IMR-90 (cell line): Measurements from ENCODE around the gene DCHS1. TPM values are rescaled to one million over a fixed set of nuclear protein-coding genes. Genes with fewer than 3 reads are reported as not detected.

ENCODE experiments used
- ATAC-seq: fragments of 200-7000 bp; cut with Tn5 transposase; 2 replicates; pipeline ENCODE4 v1.9.1; 2020; ENCODE audit warnings: low read depth, mild to moderate bottlenecking, moderate library complexity
- BruUV-seq: library from RNA; stranded (reverse); fragments of 400-500 nt; replicated peaks from 2 replicates; lab custom pipeline; 2021; lab: Mats Ljungman, UMichigan
- CTCF ChIA-PET: fragments of 300-600 bp; formaldehyde crosslinking; extraction: SDS; loops from one replicate; lab custom pipeline; 2021; ENCODE audit warnings: antibody characterized with exemption; lab: Yijun Ruan, JAX
- POLR2A ChIA-PET: fragments of 300-600 bp; sonication (Branson Sonifier 250); formaldehyde crosslinking; loops from one replicate; lab custom pipeline; 2022; ENCODE audit warnings: antibody characterized with exemption; ENCODE audit not compliant: unreplicated experiment; lab: Charles Lee
- DNase-seq: peaks from one replicate; pipeline ENCODE4 v3.0.0; 2013
- H2AFZ ChIP-seq: replicated peaks from 2 replicates; pipeline ENCODE3; 2013; ENCODE audit warnings: low read length, mild to moderate bottlenecking; ENCODE audit not compliant: poor library complexity
- H2AK5ac ChIP-seq: 2 replicates; pipeline ENCODE4 v1.6.1; 2013; ENCODE audit warnings: low read depth, low read length, inconsistent platforms
- H2AK9ac ChIP-seq: replicated peaks from 2 replicates; pipeline ENCODE3; 2013; ENCODE audit warnings: mild to moderate bottlenecking, low read depth, low read length, moderate library complexity; ENCODE audit not compliant: poor library complexity
- H2BK120ac ChIP-seq: 2 replicates; pipeline ENCODE4 v1.6.1; 2013; ENCODE audit warnings: low read depth, low read length, inconsistent platforms
- H2BK15ac ChIP-seq: 3 replicates; pipeline ENCODE4 v1.6.1; 2013; ENCODE audit warnings: low read depth, low read length, inconsistent platforms
- H2BK20ac ChIP-seq: 2 replicates; pipeline ENCODE4 v1.6.1; 2013; ENCODE audit warnings: low read depth, mild to moderate bottlenecking, inconsistent platforms, low read length, moderate library complexity
- H2BK5ac ChIP-seq: 2 replicates; pipeline ENCODE4 v1.6.1; 2013; ENCODE audit warnings: mild to moderate bottlenecking, low read depth, low read length, inconsistent platforms; ENCODE audit not compliant: poor library complexity, severe bottlenecking
- H3K14ac ChIP-seq: replicated peaks from 2 replicates; pipeline ENCODE4 v1.6.1; 2013; ENCODE audit warnings: low read depth, low read length, inconsistent platforms
- H3K18ac ChIP-seq: 2 replicates; pipeline ENCODE4 v1.6.1; 2013; ENCODE audit warnings: low read depth, low read length, control low read depth
- H3K23ac ChIP-seq: 2 replicates; pipeline ENCODE4 v1.6.1; 2013; ENCODE audit warnings: low read depth, low read length, inconsistent platforms
- H3K27ac ChIP-seq: 2 replicates; pipeline ENCODE4 v1.5.1; 2013; ENCODE audit warnings: mild to moderate bottlenecking, control low read depth, low read length; ENCODE audit not compliant: insufficient read depth
- H3K27me3 ChIP-seq: 2 replicates; pipeline ENCODE4 v1.6.1; 2013; ENCODE audit warnings: low read length; ENCODE audit not compliant: control insufficient read depth, insufficient read depth
- H3K36me3 ChIP-seq: 2 replicates; pipeline ENCODE4 v1.6.1; 2013; ENCODE audit warnings: low read length, mixed read lengths; ENCODE audit not compliant: control insufficient read depth, insufficient read depth
- H3K4ac ChIP-seq: 2 replicates; pipeline ENCODE4 v1.6.1; 2013; ENCODE audit warnings: low read depth, low read length, inconsistent platforms
- H3K4me1 ChIP-seq: 2 replicates; pipeline ENCODE4 v1.6.1; 2013; ENCODE audit warnings: low read length, mixed read lengths; ENCODE audit not compliant: control insufficient read depth, insufficient read depth
- H3K4me2 ChIP-seq: 2 replicates; pipeline ENCODE4 v1.6.1; 2013; ENCODE audit warnings: low read depth, mild to moderate bottlenecking, control low read depth, low read length, moderate library complexity
- H3K4me3 ChIP-seq: 2 replicates; pipeline ENCODE4 v1.5.1; 2013; ENCODE audit warnings: low read depth, mild to moderate bottlenecking, control low read depth, low read length, moderate library complexity; ENCODE audit not compliant: insufficient read depth
- H3K56ac ChIP-seq: 2 replicates; pipeline ENCODE4 v1.6.1; 2013; ENCODE audit warnings: low read length, inconsistent platforms; ENCODE audit not compliant: insufficient read depth; ENCODE audit errors: extremely low read depth
- H3K79me1 ChIP-seq, 2 experiments: 2 replicates each; pipeline ENCODE4 v1.6.1; 2013; ENCODE audit warnings: low read length in 2 of 2, inconsistent platforms in 1 of 2, low read depth in 1 of 2
- H3K9ac ChIP-seq: 2 replicates; pipeline ENCODE4 v1.6.1; 2013; ENCODE audit warnings: low read depth, low read length, control low read depth
- H3K9me1 ChIP-seq: 2 replicates; pipeline ENCODE4 v1.6.1; 2013; ENCODE audit warnings: low read length, inconsistent platforms; ENCODE audit not compliant: insufficient read depth
- H3K9me3 ChIP-seq: 2 replicates; pipeline ENCODE4 v1.6.1; 2013; ENCODE audit warnings: low read length; ENCODE audit not compliant: control insufficient read depth, insufficient read depth
- H4K20me1 ChIP-seq: 2 replicates; pipeline ENCODE4 v1.6.1; 2013; ENCODE audit warnings: low read length, inconsistent platforms; ENCODE audit not compliant: insufficient read depth
- H4K5ac ChIP-seq: 2 replicates; pipeline ENCODE4 v1.6.1; 2013; ENCODE audit warnings: mild to moderate bottlenecking, low read depth, low read length, control low read depth
- H4K8ac ChIP-seq, 2 experiments: 2 replicates each; pipeline ENCODE4 v1.6.1; 2013; ENCODE audit warnings: low read depth in 2 of 2, low read length in 2 of 2, control low read depth in 1 of 2, inconsistent platforms in 1 of 2
- H4K91ac ChIP-seq: 2 replicates; pipeline ENCODE4 v1.6.1; 2013; ENCODE audit warnings: low read depth, low read length, inconsistent platforms; ENCODE audit not compliant: insufficient read depth
- CEBPB ChIP-seq: IDR thresholded peaks from 2 replicates; pipeline ENCODE4 v1.6.1; 2012; ENCODE audit warnings: low read depth, low read length, improper control_type of control experiment
- MAFK ChIP-seq: IDR thresholded peaks from 2 replicates; pipeline ENCODE4 v1.6.1; 2012; ENCODE audit warnings: low read depth, low read length, improper control_type of control experiment
- NFE2L2 ChIP-seq: fragments of 150-350 bp; IDR thresholded peaks from 2 replicates; pipeline ENCODE4 v1.6.1; 2016; ENCODE audit warnings: low read depth, mild to moderate bottlenecking, low read length
- WGBS, 2 experiments: methylation state at CpG; one replicate each; pipeline versions ENCODE4 v1.1.5 to v1.1.7; 2013; ENCODE audit warnings: missing lambda C conversion rate in 2 of 2; ENCODE audit not compliant: insufficient read length in 1 of 2; ENCODE audit errors: extremely low coverage in 2 of 2; 5-methylcytosine and 5-hydroxymethylcytosine counted together
- dilution Hi-C: fragments of 300-500 bp; cut with HindIII; formaldehyde crosslinking; loops from one replicate; pipeline ENCODE4 v1.14.3; 2018; ENCODE audit warnings: low sequenced_read_pairs; ENCODE audit not compliant: unreplicated experiment
- in situ Hi-C: fragments of 300-500 bp; cut with MboI; formaldehyde crosslinking; loops from 3 replicates; pipeline ENCODE4 v1.14.3; 2019; ENCODE audit warnings: low sequenced_read_pairs, inconsistent platforms, mixed read lengths
- intact Hi-C: fragments of 100-400 bp; cut with micrococcal nuclease; formaldehyde crosslinking; loops from 2 replicates; pipeline ENCODE4 v1.10.0; 2022
- polyA plus RNA-seq, 3 experiments: library from polyadenylated mRNA; depleted of rRNA; stranded (reverse); fragments of >200 nt; gene quantifications; 2 replicates each; pipeline ENCODE4 v1.2.3, GENCODE V29; 2012; ENCODE audit warnings: low replicate concordance in 1 of 3
- total RNA-seq: library from RNA; depleted of rRNA; stranded (reverse); fragments of >200 nt; gene quantifications from 2 replicates; pipeline ENCODE4 v1.2.3, GENCODE V29; 2012

Gene DCHS1
- total and polyA plus RNA-seq, 2 of the 4 experiments (the other 2 are of a cell fraction) = 1.4 to 3.3 TPM

DNA sequence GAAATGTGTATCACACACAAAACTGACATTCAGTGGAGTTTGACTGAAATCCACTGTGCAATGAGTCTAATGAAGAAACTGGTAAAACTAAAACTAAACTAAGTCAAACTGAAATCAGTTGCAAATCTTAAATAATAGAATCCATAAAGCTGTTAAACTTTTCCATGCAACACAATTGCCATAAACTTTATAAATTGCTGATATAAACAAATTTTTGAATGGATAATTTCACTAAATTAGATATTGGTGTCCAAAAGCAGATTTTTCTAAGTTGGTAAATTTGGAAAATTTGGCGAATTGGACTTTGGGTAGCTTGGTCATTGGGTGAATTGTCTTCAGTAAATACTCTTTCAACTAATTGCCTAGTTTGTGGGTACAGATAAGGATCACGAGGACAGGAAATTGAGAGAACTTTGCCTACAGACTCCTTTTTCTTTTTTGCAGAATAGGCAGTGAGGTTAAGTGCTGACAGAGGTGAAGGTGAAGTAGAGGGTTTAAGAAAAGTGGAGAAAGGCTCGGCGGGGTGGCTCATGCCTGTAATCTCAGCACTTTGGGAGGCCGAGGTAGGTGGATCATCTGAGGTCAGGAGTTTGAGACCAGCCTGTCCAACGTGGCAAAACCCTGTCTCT is 14.7 kb upstream of the DCHS1 start:
- Histone ChIP-seq H3K14ac (no peak overlapping the region), H4K91ac (no peak overlapping the region), H3K27ac (no peak overlapping the region), H2BK15ac (no peak overlapping the region), H2AK5ac (no peak overlapping the region), H2AK9ac (no peak overlapping the region), H3K18ac (no peak overlapping the region), H4K5ac (no peak overlapping the region), H3K9me1 (no peaks in the 10 kb centered on the region), H3K4ac (no peak overlapping the region), H3K27me3 (no peaks in the 10 kb centered on the region), H3K4me3 (no peak overlapping the region), H2AFZ (no peak overlapping the region), H3K36me3 (no peaks in the 10 kb centered on the region), H2BK5ac (no peak overlapping the region), H3K9ac (no peak overlapping the region), H3K4me1 (no peaks in the 10 kb centered on the region), H3K9me3 (no peaks in the 10 kb centered on the region), H3K23ac (no peak overlapping the region), H3K79me1 (no peaks in the 10 kb centered on the region), H2BK20ac (no peak overlapping the region), H2BK120ac (no peak overlapping the region), H4K8ac (no peak overlapping the region), H3K4me2 (no peak overlapping the region), H4K20me1 (no peaks in the 10 kb centered on the region), H3K56ac (no peak overlapping the region)
- POLR2A ChIA-PET = no interaction called here
- BruUV-seq = no TSS peak
- DNase-seq (no peak), ATAC-seq (no peak)
- in situ Hi-C loops (no loop called here), intact Hi-C loops (no loop called here), dilution Hi-C loops (no loop called here)
- CTCF ChIA-PET = interaction anchor here (0.6 to 1.3 kb wide), 3 partner anchors 13 to 650 kb away, joined by 3 to 4 read pairs (median 4); partner anchors contain the start of genes MRPL17 and TPP1
- WGBS, 2 experiments = 100% methylated on average over 1 of the region's 6 CpGs; no CpG with 5 or more reads in 1 of the 2 experiments
- peak; percentile 84 for TF ChIP-seq MAFK
- no peak for TF ChIP-seq NFE2L2
- TF ChIP-seq CEBPB = no peak
